ENCODE results near the gene NMU. TPM values are rescaled to one million over a fixed set of nuclear protein-coding genes. Genes with fewer than 3 reads are reported as not detected.

The NMU gene
- total and polyA plus RNA-seq, 4 donors, result 1.1 to 2.6 (median 1.6) TPM

DNA sequence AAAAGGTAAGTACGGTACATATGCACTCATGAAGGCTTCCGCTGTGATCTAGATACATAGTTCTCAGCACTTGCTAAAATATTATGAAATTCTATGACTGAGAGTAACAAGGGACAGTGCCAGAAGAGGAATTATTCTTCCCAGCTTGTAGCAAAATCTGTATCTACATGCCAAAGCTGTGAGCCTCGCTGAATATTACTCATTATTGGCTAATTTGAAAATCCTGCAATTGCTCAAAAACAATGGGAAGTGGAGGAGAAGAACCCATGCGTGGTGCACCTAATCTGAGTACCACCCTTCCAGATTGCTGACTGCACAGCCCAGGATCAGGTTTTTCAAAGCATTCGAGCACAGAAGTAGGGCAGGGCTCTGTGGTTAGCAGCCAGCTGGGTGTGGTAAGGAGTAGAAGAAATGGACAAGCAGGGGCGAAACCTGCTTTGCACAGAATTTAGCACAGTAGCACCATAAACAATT, 26.7 kb downstream of the NMU start:
- peak; percentile 77 for ATAC-seq (ENCODE audit: insufficient read depth, low FRiP score)
- 54 to 71% methylated on average over 6 of the region's 6 CpGs for WGBS, 2 donors
- H3K27ac ChIP-seq (ENCODE audit: low read depth in 1 of 2, low read length in 1 of 2), result no peak overlapping the region
- no peaks in the 10 kb centered on the region for H3K4me1 ChIP-seq (ENCODE audit: control insufficient read depth in 5 of 5, insufficient read depth in 5 of 5, low read length in 5 of 5)
- no peaks in the 10 kb centered on the region for H3K36me3 ChIP-seq (ENCODE audit: control insufficient read depth in 4 of 4, insufficient read depth in 4 of 4, low read length in 4 of 4)
- TF ChIP-seq CTCF (IDR thresholded peaks at IDR 0.05; ENCODE audit: control extremely low read depth, extremely low read depth), result no peak
- H3K4me3 ChIP-seq, result no peak overlapping the region
- H3K9me3 ChIP-seq (ENCODE audit: control insufficient read depth in 4 of 4, insufficient read depth in 3 of 4, low read length in 3 of 4), result no peaks in the 10 kb centered on the region
- no peak overlapping the region for H3K9ac ChIP-seq (ENCODE audit: insufficient read depth in 1 of 2, low read length in 2 of 2)
- no peaks in the 10 kb centered on the region for H3K27me3 ChIP-seq (ENCODE audit: control insufficient read depth in 3 of 3, insufficient read depth in 3 of 3, low read length in 2 of 3)
- DNase-seq, result no peak

DNA sequence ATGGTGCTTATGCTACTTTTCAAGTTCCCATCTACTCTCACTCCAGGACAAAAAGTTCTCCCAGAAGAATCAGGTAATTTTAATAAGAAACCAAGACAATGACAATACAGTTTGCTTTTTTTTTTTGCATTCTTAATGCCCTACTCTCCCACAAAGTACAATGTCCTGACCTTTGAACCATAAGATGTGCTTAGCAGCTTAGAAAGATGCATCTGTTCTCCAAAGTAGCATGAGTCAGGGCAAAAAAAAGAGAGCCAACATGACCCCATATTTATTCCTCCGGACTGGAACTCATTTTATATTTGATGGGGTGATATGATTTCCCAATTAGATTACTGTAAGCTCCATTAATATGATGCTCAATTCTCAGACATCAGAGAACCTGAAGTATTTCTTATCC, 27.5 kb downstream of the NMU start:
- ATAC-seq (ENCODE audit: insufficient read depth, low FRiP score) (no peak), DNase-seq (no peak)
- no peaks in the 10 kb centered on the region for H3K27me3 ChIP-seq (ENCODE audit: control insufficient read depth in 3 of 3, insufficient read depth in 3 of 3, low read length in 2 of 3)
- H3K36me3 ChIP-seq (ENCODE audit: control insufficient read depth in 4 of 4, insufficient read depth in 4 of 4, low read length in 4 of 4), result no peaks in the 10 kb centered on the region
- H3K9ac ChIP-seq (ENCODE audit: insufficient read depth in 1 of 2, low read length in 2 of 2), result no peak overlapping the region
- H3K4me3 ChIP-seq, result no peak overlapping the region
- H3K9me3 ChIP-seq (ENCODE audit: control insufficient read depth in 4 of 4, insufficient read depth in 3 of 4, low read length in 3 of 4), result no peaks in the 10 kb centered on the region
- H3K4me1 ChIP-seq (ENCODE audit: control insufficient read depth in 5 of 5, insufficient read depth in 5 of 5, low read length in 5 of 5), result no peaks in the 10 kb centered on the region
- TF ChIP-seq CTCF (IDR thresholded peaks at IDR 0.05; ENCODE audit: control extremely low read depth, extremely low read depth), result no peak
- no peak overlapping the region for H3K27ac ChIP-seq (ENCODE audit: low read depth in 1 of 2, low read length in 1 of 2)
- 78 to 93% methylated on average over 1 of the region's 1 CpG for WGBS, 2 donors

- ATAC-seq (ENCODE audit: insufficient read depth, low FRiP score) (no peak), DNase-seq (no peak)
- H3K27ac ChIP-seq (ENCODE audit: low read depth in 1 of 2, low read length in 1 of 2), result no peak overlapping the region
- no peaks in the 10 kb centered on the region for H3K9me3 ChIP-seq (ENCODE audit: control insufficient read depth in 4 of 4, insufficient read depth in 3 of 4, low read length in 3 of 4)
- no peak overlapping the region for H3K4me3 ChIP-seq
- H3K36me3 ChIP-seq (ENCODE audit: control insufficient read depth in 4 of 4, insufficient read depth in 4 of 4, low read length in 4 of 4), result no peaks in the 10 kb centered on the region
- no peak for TF ChIP-seq CTCF (IDR thresholded peaks at IDR 0.05; ENCODE audit: control extremely low read depth, extremely low read depth)
- no peak overlapping the region for H3K9ac ChIP-seq (ENCODE audit: insufficient read depth in 1 of 2, low read length in 2 of 2)
- H3K27me3 ChIP-seq (ENCODE audit: control insufficient read depth in 3 of 3, insufficient read depth in 3 of 3, low read length in 2 of 3), result no peaks in the 10 kb centered on the region
- WGBS, 2 donors, result 84 to 92% methylated on average over 7 of the region's 7 CpGs
- H3K4me1 ChIP-seq (ENCODE audit: control insufficient read depth in 5 of 5, insufficient read depth in 5 of 5, low read length in 5 of 5), result no peaks in the 10 kb centered on the region
Observed at GRCh38 chr4:55604996-55605395, 31.1 kb downstream of the NMU start.

DNA sequence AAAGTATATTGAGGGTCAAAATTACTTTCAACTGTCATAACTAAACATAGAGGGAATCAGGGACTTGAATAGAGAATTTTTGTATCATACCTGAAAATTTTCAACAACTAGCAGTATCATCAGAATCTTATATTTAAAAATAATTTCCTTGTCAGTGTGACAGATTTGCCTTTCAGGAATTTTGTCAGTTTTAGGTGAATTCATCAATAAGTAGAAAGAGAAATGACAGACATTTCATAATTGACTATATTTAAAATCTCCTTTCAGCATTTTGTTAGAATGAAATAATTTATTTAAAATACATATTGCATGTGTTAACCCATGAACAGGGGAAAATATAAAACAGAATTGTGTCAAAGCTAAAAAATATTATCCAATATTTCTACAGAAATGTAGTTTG, 35.5 kb downstream of the NMU start:
- no peak for ATAC-seq (ENCODE audit: insufficient read depth, low FRiP score)
- no peak overlapping the region for H3K4me3 ChIP-seq

More for the DNA sequence above, 35.5 kb downstream of the NMU start:
- H3K9me3 ChIP-seq (ENCODE audit: control insufficient read depth in 4 of 4, insufficient read depth in 3 of 4, low read length in 3 of 4), result no peaks in the 10 kb centered on the region
- no peak for DNase-seq
- no peaks in the 10 kb centered on the region for H3K4me1 ChIP-seq (ENCODE audit: control insufficient read depth in 5 of 5, insufficient read depth in 5 of 5, low read length in 5 of 5)
- H3K36me3 ChIP-seq (ENCODE audit: control insufficient read depth in 4 of 4, insufficient read depth in 4 of 4, low read length in 4 of 4), result no peaks in the 10 kb centered on the region
- no peak for TF ChIP-seq CTCF (IDR thresholded peaks at IDR 0.05; ENCODE audit: control extremely low read depth, extremely low read depth)
- H3K27me3 ChIP-seq (ENCODE audit: control insufficient read depth in 3 of 3, insufficient read depth in 3 of 3, low read length in 2 of 3), result no peaks in the 10 kb centered on the region
- H3K9ac ChIP-seq (ENCODE audit: insufficient read depth in 1 of 2, low read length in 2 of 2), result no peak overlapping the region
- H3K27ac ChIP-seq (ENCODE audit: low read depth in 1 of 2, low read length in 1 of 2), result no peak overlapping the region
